ENCODE measurements around the gene CPNE2. TPM values are rescaled to one million over a fixed set of nuclear protein-coding genes. Genes with fewer than 3 reads are reported as not detected.

Gene CPNE2
- total RNA-seq, 1 donor from 2014 or later, result 40.3 TPM

DNA sequence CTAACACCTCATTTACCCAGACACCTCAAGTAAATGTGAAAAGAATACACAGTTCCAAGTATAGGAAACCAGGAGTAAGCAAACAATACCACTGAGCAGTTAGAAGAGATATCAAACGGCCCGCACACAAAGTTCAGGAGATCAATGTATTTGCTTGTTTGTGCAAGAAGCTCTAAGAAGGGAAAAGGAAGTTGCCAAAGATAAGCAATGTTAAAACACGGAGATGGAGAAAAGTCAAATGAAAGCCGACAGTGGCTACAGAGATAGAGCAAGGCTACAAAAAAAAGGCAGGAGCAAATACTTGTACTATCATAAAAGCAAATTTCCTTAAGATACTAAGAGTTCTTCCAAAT lies 63.9 kb downstream of the CPNE2 start:
- Histone ChIP-seq H3K27me3 (no peaks in the 10 kb centered on the region), H3K36me3 (peaks cover 0 to 18% of the 10 kb centered on the region in 2 donors), H3K4me3 (no peak overlapping the region), H3K9me3 (no peaks in the 10 kb centered on the region), H3K4me1 (no peaks in the 10 kb centered on the region), H3K27ac (no peak overlapping the region)
- DNase-seq (ENCODE audit: extremely low spot score in 2 of 2), result no peak
- TF ChIP-seq CTCF (IDR thresholded peaks at IDR 0.05), result no peak
- TF ChIP-seq POLR2A (IDR thresholded peaks at IDR 0.05), result no peak
- TF ChIP-seq POLR2AphosphoS5 (IDR thresholded peaks at IDR 0.05; ENCODE audit: insufficient read depth in 1 of 2, low read depth in 1 of 2), result no peak
- intact Hi-C loops (cut with DNase I), result no loop called here

DNA sequence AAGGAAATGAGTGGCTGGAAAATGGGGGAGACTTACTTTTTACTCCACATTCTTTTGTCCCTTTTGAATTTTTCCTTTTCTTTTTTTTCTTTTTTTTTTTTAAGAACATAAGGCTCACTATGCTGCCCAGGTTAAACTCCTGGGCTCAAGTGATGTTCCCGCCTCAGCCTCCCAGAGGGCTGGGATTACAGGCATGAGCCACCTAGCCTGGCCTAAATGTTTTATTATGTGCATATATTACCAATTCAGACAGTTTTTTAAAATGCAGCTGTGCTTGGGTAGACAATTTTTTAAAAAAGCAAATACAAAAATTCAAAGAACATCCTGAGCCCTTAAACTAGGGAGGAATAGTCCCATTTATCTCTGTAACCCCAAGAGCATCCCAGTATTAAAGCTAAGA lies 65.2 kb downstream of the CPNE2 start:
- Histone ChIP-seq H3K9me3 (no peaks in the 10 kb centered on the region), H3K27me3 (no peaks in the 10 kb centered on the region), H3K27ac (no peak overlapping the region), H3K36me3 (peaks cover 0 to 25% of the 10 kb centered on the region in 2 donors), H3K4me3 (no peak overlapping the region), H3K4me1 (no peaks in the 10 kb centered on the region)
- no peak for TF ChIP-seq CTCF (IDR thresholded peaks at IDR 0.05)
- TF ChIP-seq POLR2AphosphoS5 (IDR thresholded peaks at IDR 0.05; ENCODE audit: insufficient read depth in 1 of 2, low read depth in 1 of 2), result no peak
- no peak for TF ChIP-seq POLR2A (IDR thresholded peaks at IDR 0.05)
- DNase-seq (ENCODE audit: extremely low spot score in 2 of 2), result no peak
- intact Hi-C loops (cut with DNase I), result no loop called here

GRCh38 chr16:57159447-57159846 lies 67.1 kb downstream of the CPNE2 start:
- TF ChIP-seq POLR2A (IDR thresholded peaks at IDR 0.05) (no peak), CTCF (IDR thresholded peaks at IDR 0.05) (no peak), POLR2AphosphoS5 (IDR thresholded peaks at IDR 0.05; ENCODE audit: insufficient read depth in 1 of 2, low read depth in 1 of 2) (no peak)
- DNase-seq (ENCODE audit: extremely low spot score in 2 of 2), result no peak
- no peaks in the 10 kb centered on the region for H3K9me3 ChIP-seq
- no peak overlapping the region for H3K27ac ChIP-seq
- intact Hi-C loops (cut with DNase I), result no loop called here
- no peaks in the 10 kb centered on the region for H3K4me1 ChIP-seq
- no peak overlapping the region for H3K4me3 ChIP-seq
- no peaks in the 10 kb centered on the region for H3K27me3 ChIP-seq
- H3K36me3 ChIP-seq, result peaks cover 0 to 29% of the 10 kb centered on the region in 2 donors

GRCh38 chr16:57163842-57164241 lies 71.5 kb downstream of the CPNE2 start:
- H3K36me3 ChIP-seq, result peaks cover 0 to 50% of the 10 kb centered on the region in 2 donors
- H3K27ac ChIP-seq, result no peak overlapping the region
- H3K4me1 ChIP-seq, result peaks cover 21% of the 10 kb centered on the region
- DNase-seq (ENCODE audit: extremely low spot score in 2 of 2), result no peak
- no peak overlapping the region for H3K4me3 ChIP-seq
- no peaks in the 10 kb centered on the region for H3K9me3 ChIP-seq
- TF ChIP-seq POLR2A (IDR thresholded peaks at IDR 0.05) (no peak), POLR2AphosphoS5 (IDR thresholded peaks at IDR 0.05; ENCODE audit: insufficient read depth in 1 of 2, low read depth in 1 of 2) (no peak), CTCF (IDR thresholded peaks at IDR 0.05) (no peak)
- H3K27me3 ChIP-seq, result no peaks in the 10 kb centered on the region
- intact Hi-C loops (cut with DNase I), result no loop called here

DNA sequence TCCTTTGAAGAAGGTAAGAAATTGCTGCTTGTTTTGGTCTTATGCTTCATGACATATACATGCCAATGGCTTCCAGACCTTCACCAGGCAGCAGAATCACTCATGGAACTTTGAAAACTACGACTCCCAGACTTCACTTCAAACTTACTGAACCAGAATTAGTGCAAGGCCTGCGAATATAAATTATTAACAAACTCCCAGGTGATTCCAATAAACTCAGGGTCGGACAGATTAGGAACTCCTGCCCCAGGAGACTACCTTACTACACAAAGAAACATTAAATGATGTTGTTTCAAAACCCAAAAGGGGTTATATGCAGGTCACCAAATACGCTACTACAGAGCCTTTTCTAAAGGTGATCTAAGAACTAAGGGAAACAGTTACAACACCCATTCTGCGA lies 73.1 kb downstream of the CPNE2 start:
- no peaks in the 10 kb centered on the region for H3K9me3 ChIP-seq
- H3K27ac ChIP-seq, result no peak overlapping the region
- H3K4me1 ChIP-seq, result peaks cover 21% of the 10 kb centered on the region
- intact Hi-C loops (cut with DNase I), result loop anchor here (5.0 kb wide), 1 partner anchor 73 kb away; the partner anchor contains the start of gene CPNE2
- H3K4me3 ChIP-seq, result no peak overlapping the region
- peaks cover 0 to 65% of the 10 kb centered on the region in 2 donors for H3K36me3 ChIP-seq
- DNase-seq (ENCODE audit: extremely low spot score in 2 of 2), result no peak
- H3K27me3 ChIP-seq, result no peaks in the 10 kb centered on the region
- TF ChIP-seq CTCF (IDR thresholded peaks at IDR 0.05), result no peak
- no peak for TF ChIP-seq POLR2A (IDR thresholded peaks at IDR 0.05)

All from vagina (tissue), 2 donors.